ENCODE data around the gene GRK4.

GRCh38 chr4:2924286-2924685, 39.1 kb upstream of the GRK4 start:
- no peak for TF ChIP-seq CTCF (IDR thresholded peaks at IDR 0.05; ENCODE audit: insufficient read depth, low read length, poor library complexity, severe bottlenecking)
- TF ChIP-seq EZH2phosphoT487 (conservative IDR thresholded peaks at IDR 0.05; ENCODE audit: low read length) = no peak
